Pancreas (tissue), 10 donors: ENCODE results near the gene LUZP2. TPM values are rescaled to one million over a fixed set of nuclear protein-coding genes. Genes with fewer than 3 reads are reported as not detected.

Experiments
- ATAC-seq, 4 donors: fragments of 200-7000 bp; cut with Tn5 transposase; one replicate each; pipeline versions ENCODE4 v1.8.0 to v1.9.1; 2020; ENCODE audit warnings: mild to moderate bottlenecking in 4 of 4, moderate library complexity in 4 of 4
- DNase-seq, 6 donors: peaks; one replicate each; pipeline ENCODE4 v3.0.0-alpha.2; 2020
- FAIRE-seq: peaks from 2 replicates; lab custom pipeline; 2012; peaks lifted over from hg19 to GRCh38; lab: Jason Lieb, UNC
- H3K27ac ChIP-seq, 4 donors: fragments of 200-600 bp; sonication (generic); 1 replicate in 3 of 4; 2 replicates in 1 of 4; pipeline versions ENCODE4 v1.5.0 to v1.8.0; 2020
- H3K27me3 ChIP-seq, 4 donors: fragments of 200-600 bp; one replicate each; pipeline ENCODE4 v1.8.0; 2021
- H3K36me3 ChIP-seq, 3 donors: fragments of 200-600 bp; sonication (generic) in 1 of 3; one replicate each; pipeline versions ENCODE4 v1.5.0 to v1.8.0; 2020 to 2021
- H3K4me1 ChIP-seq, 3 donors: fragments of 200-600 bp; one replicate each; pipeline ENCODE4 v1.8.0; 2021
- H3K4me3 ChIP-seq, 4 donors: fragments of 200-600 bp; sonication (generic) in 2 of 4; one replicate each; pipeline versions ENCODE4 v1.5.0 to v1.8.0; 2020 to 2021
- H3K9me3 ChIP-seq, 4 donors: fragments of 200-600 bp; one replicate each; pipeline ENCODE4 v1.8.0; 2021
- WGBS, 2 donors: extraction: QIAGEN DNeasy Blood & Tissue Kit; methylation state at CpG; one replicate each; pipeline ENCODE4 v1.1.7; 2013; 5-methylcytosine and 5-hydroxymethylcytosine counted together
- intact Hi-C, 3 donors: fragments of 100-400 bp; cut with DNase I; formaldehyde crosslinking; loops; one replicate each; pipeline versions ENCODE4 v1.11.1 to v1.14.2; 2022
- polyA plus RNA-seq, 2 donors: library from polyadenylated mRNA; stranded (reverse); fragments of 200-250 nt; gene quantifications; one replicate each; pipeline ENCODE4 v1.2.3, GENCODE V29; 2013
- total RNA-seq, 6 donors: library from RNA; stranded (reverse); fragmentation: NEBNext Ultra II Directional in 4 of 6; extraction: Animal tissue kit (Norgen Biotek cat#: 25700) in 4 of 6; gene quantifications; one replicate each; pipeline versions ENCODE4 v1.2.1 to v1.2.4, GENCODE V29; 2021 to 2023
- TF ChIP-seq, protein P1 (sequence below), 4 donors: fragments of 200-600 bp; sonication (generic) in 3 of 4; IDR thresholded peaks; one replicate each; pipeline versions ENCODE4 v1.5.0 to v1.8.0; 2021; ENCODE audit warnings: antibody characterized with exemption in 4 of 4
- donor health status: healthy with polysubstance abuse.
- donor health status: DM: no; HTN: no; CAD: no; lungs with moderate emphysema.
- donor health status: DM: no; HTN: no; CAD: no.
- donor health status: control.
- donor health status: control.
- donor health status: Bipolar disorder and iron deficiency.
- donor health status: DM: yes; HTN: yes; CAD: no.
- donor health status: DM: no; HTN: no; CAD: no.
- donor health status: DM: no; HTN: no; CAD: no.
- donor health status: DM: yes; HTN: yes; CAD: no.

The LUZP2 gene
- total and polyA plus RNA-seq, 8 donors: 0.04 to 0.19 (median 0.07) TPM; not detected in 3

DNA sequence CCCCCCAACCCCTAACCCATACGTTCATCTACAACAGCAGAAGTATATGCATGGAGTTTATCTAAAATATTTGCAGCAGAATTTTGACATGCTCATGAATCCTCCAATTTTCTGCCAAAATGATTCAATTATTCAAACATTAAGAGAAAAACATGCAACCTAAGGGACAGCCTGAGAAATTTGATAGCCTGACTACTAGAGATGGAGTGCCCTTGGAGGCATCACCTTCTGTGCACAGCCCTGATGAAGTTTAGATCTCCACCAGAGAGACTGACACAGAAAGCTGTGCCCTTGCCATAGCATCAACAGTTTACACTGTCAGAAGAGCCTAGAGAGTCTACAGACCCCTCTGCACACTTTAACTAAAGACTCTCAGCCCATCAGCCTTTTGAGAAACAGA, 217.7 kb downstream of the LUZP2 start:
- no peak for FAIRE-seq
- H3K4me1 ChIP-seq: no peaks in the 10 kb centered on the region
- TF ChIP-seq, protein P1, sequence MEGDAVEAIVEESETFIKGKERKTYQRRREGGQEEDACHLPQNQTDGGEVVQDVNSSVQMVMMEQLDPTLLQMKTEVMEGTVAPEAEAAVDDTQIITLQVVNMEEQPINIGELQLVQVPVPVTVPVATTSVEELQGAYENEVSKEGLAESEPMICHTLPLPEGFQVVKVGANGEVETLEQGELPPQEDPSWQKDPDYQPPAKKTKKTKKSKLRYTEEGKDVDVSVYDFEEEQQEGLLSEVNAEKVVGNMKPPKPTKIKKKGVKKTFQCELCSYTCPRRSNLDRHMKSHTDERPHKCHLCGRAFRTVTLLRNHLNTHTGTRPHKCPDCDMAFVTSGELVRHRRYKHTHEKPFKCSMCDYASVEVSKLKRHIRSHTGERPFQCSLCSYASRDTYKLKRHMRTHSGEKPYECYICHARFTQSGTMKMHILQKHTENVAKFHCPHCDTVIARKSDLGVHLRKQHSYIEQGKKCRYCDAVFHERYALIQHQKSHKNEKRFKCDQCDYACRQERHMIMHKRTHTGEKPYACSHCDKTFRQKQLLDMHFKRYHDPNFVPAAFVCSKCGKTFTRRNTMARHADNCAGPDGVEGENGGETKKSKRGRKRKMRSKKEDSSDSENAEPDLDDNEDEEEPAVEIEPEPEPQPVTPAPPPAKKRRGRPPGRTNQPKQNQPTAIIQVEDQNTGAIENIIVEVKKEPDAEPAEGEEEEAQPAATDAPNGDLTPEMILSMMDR (IDR thresholded peaks at IDR 0.05): no peak
- DNase-seq: no peak
- no peak overlapping the region for H3K4me3 ChIP-seq
- no peaks in the 10 kb centered on the region for H3K9me3 ChIP-seq
- 78 to 84% methylated on average over 1 of the region's 1 CpG for WGBS, 2 donors
- intact Hi-C loops: no loop called here
- H3K27ac ChIP-seq: no peak overlapping the region
- no peaks in the 10 kb centered on the region for H3K27me3 ChIP-seq
- no peak for ATAC-seq
- no peaks in the 10 kb centered on the region for H3K36me3 ChIP-seq

DNA sequence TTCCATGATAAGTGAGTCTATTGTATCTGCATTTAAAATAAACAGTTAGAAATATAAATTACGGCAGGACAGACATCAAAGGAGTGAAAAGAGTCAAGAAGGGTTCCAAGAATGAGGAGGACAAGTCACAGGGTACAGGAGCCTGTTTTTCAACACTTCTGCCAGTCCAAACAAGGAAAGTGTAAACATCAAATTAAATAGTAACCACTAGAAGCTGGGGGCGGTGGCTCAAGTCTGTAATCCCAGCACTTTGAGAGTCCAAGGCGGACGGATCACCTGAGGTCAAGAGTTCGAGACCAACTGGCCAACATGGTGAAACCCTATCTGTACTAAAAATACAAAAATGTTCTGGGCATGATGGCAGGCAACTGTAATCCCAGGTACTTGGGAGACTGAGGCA, 219.6 kb downstream of the LUZP2 start:
- TF ChIP-seq, protein P1 (IDR thresholded peaks at IDR 0.05): no peak
- Histone ChIP-seq H3K36me3 (no peaks in the 10 kb centered on the region), H3K4me1 (no peaks in the 10 kb centered on the region), H3K27ac (no peak overlapping the region), H3K27me3 (no peaks in the 10 kb centered on the region), H3K4me3 (no peak overlapping the region), H3K9me3 (no peaks in the 10 kb centered on the region)
- DNase-seq: no peak
- FAIRE-seq: no peak
- intact Hi-C loops: no loop called here
- WGBS, 2 donors: 40 to 45% methylated on average over 5 of the region's 5 CpGs
- ATAC-seq: no peak

DNA sequence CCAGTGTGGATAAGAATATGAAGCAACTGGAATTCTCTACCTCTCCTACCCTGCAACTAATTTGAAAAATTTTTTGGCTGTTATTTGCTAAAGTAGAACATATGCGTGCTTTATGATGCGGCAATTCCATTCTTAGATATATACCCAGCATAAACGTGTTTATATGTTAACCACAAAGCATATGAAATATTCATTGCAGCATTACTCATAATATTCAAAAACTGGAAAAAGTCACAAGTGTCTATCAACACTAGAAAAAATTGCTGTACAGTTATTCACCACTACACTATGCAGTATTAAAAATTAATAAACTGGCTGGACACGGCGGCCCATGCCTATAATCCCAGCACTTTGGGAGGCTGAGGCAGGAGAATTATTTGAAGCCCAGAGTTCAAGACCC, 226.4 kb downstream of the LUZP2 start:
- FAIRE-seq: no peak
- 83 to 92% methylated on average over 5 of the region's 5 CpGs for WGBS, 2 donors
- no peak overlapping the region for H3K27ac ChIP-seq
- no peaks in the 10 kb centered on the region for H3K4me1 ChIP-seq
- no peak overlapping the region for H3K4me3 ChIP-seq
- H3K36me3 ChIP-seq: no peaks in the 10 kb centered on the region
- no peak for DNase-seq
- intact Hi-C loops: no loop called here
- H3K9me3 ChIP-seq: no peaks in the 10 kb centered on the region
- no peaks in the 10 kb centered on the region for H3K27me3 ChIP-seq
- ATAC-seq: no peak
- TF ChIP-seq, protein P1 (IDR thresholded peaks at IDR 0.05): no peak

DNA sequence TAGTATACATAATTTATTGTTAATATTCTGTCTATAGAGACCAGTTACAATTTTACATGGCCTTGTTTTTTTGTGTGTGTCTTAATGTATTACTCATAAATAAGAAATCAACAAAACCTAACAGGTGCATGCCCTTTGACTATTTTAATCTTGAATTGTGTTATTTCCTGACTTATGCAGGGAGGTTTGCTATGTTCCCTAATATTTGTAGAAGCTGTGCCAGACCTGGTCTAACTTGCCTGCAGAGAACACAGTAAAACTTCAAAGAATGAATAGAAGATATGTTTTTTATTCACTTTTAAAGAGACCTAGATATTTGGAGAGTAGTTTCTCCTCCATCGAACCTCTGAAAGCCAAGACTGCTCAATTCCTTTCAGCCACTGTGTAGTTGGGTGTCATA, 234.7 kb downstream of the LUZP2 start:
- intact Hi-C loops: no loop called here
- no peak for FAIRE-seq

DNA sequence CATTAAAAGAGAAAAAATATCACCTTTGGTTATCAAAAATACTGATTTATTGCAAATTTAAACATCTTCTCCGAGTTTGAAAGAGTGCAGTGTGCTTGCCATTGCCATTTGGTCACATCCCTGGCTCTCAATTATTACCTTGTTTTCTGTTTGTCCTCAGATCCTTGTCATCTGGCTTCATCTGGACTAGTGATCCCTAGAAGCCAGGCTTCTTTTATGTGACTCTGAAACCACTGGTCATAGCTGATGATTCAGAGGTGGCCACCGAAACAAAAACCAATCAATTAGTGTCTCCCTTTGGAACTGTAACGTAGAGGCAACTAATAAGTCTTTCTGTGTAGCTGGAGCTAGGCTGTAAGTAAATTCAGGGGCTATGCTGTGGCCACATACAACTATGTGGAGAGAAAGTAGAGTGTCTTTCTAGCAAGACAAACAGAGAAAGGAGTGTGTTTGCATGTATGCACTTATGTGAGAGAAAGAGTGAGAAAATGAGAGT, 237.9 kb downstream of the LUZP2 start:
- no peaks in the 10 kb centered on the region for H3K36me3 ChIP-seq
- TF ChIP-seq, protein P1 (IDR thresholded peaks at IDR 0.05): no peak
- ATAC-seq (no peak), DNase-seq (no peak), FAIRE-seq (no peak)
- no peaks in the 10 kb centered on the region for H3K9me3 ChIP-seq
- WGBS, 2 donors: 25 to 27% methylated on average over 3 of the region's 3 CpGs
- H3K27me3 ChIP-seq: peaks cover 0 to 3% (median 0%) of the 10 kb centered on the region in 4 donors
- intact Hi-C loops: no loop called here
- no peak overlapping the region for H3K4me3 ChIP-seq
- H3K27ac ChIP-seq: no peak overlapping the region
- no peaks in the 10 kb centered on the region for H3K4me1 ChIP-seq

More for the DNA sequence above, 234.7 kb downstream of the LUZP2 start:
- no peak overlapping the region for H3K4me3 ChIP-seq
- no peak overlapping the region for H3K27ac ChIP-seq
- no peaks in the 10 kb centered on the region for H3K36me3 ChIP-seq
- DNase-seq: no peak
- H3K27me3 ChIP-seq: peaks cover 0 to 3% (median 0%) of the 10 kb centered on the region in 4 donors
- WGBS, 2 donors: 55 to 79% methylated on average over 1 of the region's 1 CpG
- ATAC-seq: no peak
- H3K4me1 ChIP-seq: no peaks in the 10 kb centered on the region
- TF ChIP-seq, protein P1 (IDR thresholded peaks at IDR 0.05): no peak
- no peaks in the 10 kb centered on the region for H3K9me3 ChIP-seq
